Measurements from ENCODE around the gene WDR18.

WDR18 gene

DNA sequence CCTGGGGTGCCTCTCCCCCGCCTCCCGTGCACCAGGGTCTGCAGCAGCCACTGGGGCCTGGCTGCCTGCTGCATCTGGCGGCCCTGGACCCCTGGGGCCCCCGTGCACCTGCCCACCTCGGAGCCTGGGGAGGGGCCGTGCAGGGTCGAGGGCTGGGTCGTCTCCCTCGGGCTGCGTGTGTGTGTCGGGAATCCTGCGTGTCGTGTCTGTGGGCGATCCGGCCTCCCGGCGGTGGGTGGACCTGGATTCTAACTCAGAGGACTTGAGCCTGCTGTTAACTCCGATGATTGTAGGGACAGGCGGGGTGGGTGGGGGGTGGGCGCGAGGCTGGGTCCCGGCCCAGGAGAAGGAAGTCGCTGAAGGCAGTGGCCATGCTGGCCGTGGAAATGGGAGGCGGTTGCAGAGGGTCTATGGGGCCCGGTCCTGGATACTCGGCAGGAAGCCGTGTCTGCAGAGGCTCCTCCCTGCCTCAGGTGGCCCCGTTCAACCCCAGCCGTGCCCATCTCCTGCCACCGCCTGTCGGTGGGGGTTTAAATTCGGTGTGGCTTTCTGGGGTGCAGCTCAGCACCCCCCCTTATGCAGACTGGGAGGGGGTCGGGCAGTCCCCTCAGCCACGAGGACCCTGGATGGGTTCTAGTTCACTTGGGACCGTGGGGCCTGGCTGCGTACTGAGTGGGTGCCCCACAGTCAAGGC lies 9.4 kb upstream of the WDR18 start:
- H3K4me2 ChIP-seq (ENCODE audit: low read depth, low read length), result no peak overlapping the region
- H3K27me3 ChIP-seq (replicated peaks; ENCODE audit: insufficient read depth, low read length), result no peaks in the 10 kb centered on the region
- no peaks in the 10 kb centered on the region for H3K79me2 ChIP-seq (ENCODE audit: low read length)
- H4K20me1 ChIP-seq (ENCODE audit: insufficient read depth, low read length), result no peaks in the 10 kb centered on the region
- no peaks in the 10 kb centered on the region for H3K4me1 ChIP-seq (ENCODE audit: low read length)
- H3F3A ChIP-seq (ENCODE audit: insufficient read depth, low read length), result no peaks in the 10 kb centered on the region
- H2AFZ ChIP-seq (ENCODE audit: low read length), result no peak overlapping the region
- TF ChIP-seq CTCF (IDR thresholded peaks at IDR 0.05; ENCODE audit: low read length) (no peak), EZH2phosphoT487 (IDR thresholded peaks at IDR 0.05; ENCODE audit: low read length) (no peak), EZH2 (optimal IDR thresholded peaks at IDR 0.05; ENCODE audit: low read depth, low read length) (no peak)
- H3K9ac ChIP-seq (ENCODE audit: low read length), result no peak overlapping the region
- H3K27ac ChIP-seq (ENCODE audit: low read length), result no peak overlapping the region
- DNase-seq, result no peak
- no peaks in the 10 kb centered on the region for H3K9me3 ChIP-seq (replicated peaks; ENCODE audit: insufficient read depth, low read length)
- H3K36me3 ChIP-seq (replicated peaks; ENCODE audit: insufficient read depth, low read length), result peaks cover 9% of the 10 kb centered on the region
- H3K4me3 ChIP-seq (ENCODE audit: low read length), result no peak overlapping the region
- H3K9me2 ChIP-seq (replicated peaks; ENCODE audit: insufficient read depth, low read length), result no peaks in the 10 kb centered on the region

- no peak overlapping the region for H3K27ac ChIP-seq (ENCODE audit: low read length)
- no peak for DNase-seq
- TF ChIP-seq EZH2 (optimal IDR thresholded peaks at IDR 0.05; ENCODE audit: low read depth, low read length), result no peak
- TF ChIP-seq EZH2phosphoT487 (IDR thresholded peaks at IDR 0.05; ENCODE audit: low read length), result no peak
- TF ChIP-seq CTCF (IDR thresholded peaks at IDR 0.05; ENCODE audit: low read length), result no peak
These were observed 7.7 kb upstream of the WDR18 start for GRCh38 chr19:976476-976875.

DNA sequence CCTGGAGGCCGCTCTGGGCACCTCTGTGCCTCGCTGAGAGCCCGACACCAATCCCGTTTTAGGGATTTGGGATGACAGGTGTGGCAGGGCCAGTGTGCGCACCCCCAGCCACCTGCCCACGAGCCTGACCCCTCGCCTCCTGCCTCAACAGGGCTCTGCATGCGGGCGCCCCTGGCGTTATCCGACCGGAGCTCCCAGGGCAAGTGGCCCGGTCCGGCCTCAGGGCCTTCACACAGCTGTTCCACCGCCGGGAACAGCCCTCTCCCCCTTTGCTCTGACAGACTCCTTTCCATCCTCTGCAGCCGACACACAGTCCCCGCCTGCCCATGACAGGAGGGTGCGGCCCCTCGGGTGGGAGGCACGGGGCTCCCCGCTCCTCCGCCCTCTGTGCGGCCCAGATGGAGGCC lies 7.1 kb upstream of the WDR18 start:
- Histone ChIP-seq H3K4me3 (ENCODE audit: low read length) (no peak overlapping the region), H3K9ac (ENCODE audit: low read length) (no peak overlapping the region), H3K4me2 (ENCODE audit: low read depth, low read length) (no peak overlapping the region), H3K9me3 (replicated peaks; ENCODE audit: insufficient read depth, low read length) (no peaks in the 10 kb centered on the region), H3K27ac (ENCODE audit: low read length) (no peak overlapping the region), H3K79me2 (ENCODE audit: low read length) (no peaks in the 10 kb centered on the region), H3K27me3 (replicated peaks; ENCODE audit: insufficient read depth, low read length) (no peaks in the 10 kb centered on the region), H4K20me1 (ENCODE audit: insufficient read depth, low read length) (no peaks in the 10 kb centered on the region), H3K9me2 (replicated peaks; ENCODE audit: insufficient read depth, low read length) (no peaks in the 10 kb centered on the region), H2AFZ (ENCODE audit: low read length) (no peak overlapping the region), H3F3A (ENCODE audit: insufficient read depth, low read length) (no peaks in the 10 kb centered on the region), H3K4me1 (ENCODE audit: low read length) (no peaks in the 10 kb centered on the region), H3K36me3 (replicated peaks; ENCODE audit: insufficient read depth, low read length) (no peaks in the 10 kb centered on the region)
- TF ChIP-seq CTCF (IDR thresholded peaks at IDR 0.05; ENCODE audit: low read length), result no peak
- TF ChIP-seq EZH2phosphoT487 (IDR thresholded peaks at IDR 0.05; ENCODE audit: low read length), result no peak
- no peak for DNase-seq

More at GRCh38 chr19:976476-976875, 7.7 kb upstream of the WDR18 start:
- Histone ChIP-seq H4K20me1 (ENCODE audit: insufficient read depth, low read length) (no peaks in the 10 kb centered on the region), H3K27me3 (replicated peaks; ENCODE audit: insufficient read depth, low read length) (no peaks in the 10 kb centered on the region), H3K36me3 (replicated peaks; ENCODE audit: insufficient read depth, low read length) (no peaks in the 10 kb centered on the region), H3K9ac (ENCODE audit: low read length) (no peak overlapping the region), H3K4me2 (ENCODE audit: low read depth, low read length) (no peak overlapping the region), H3K79me2 (ENCODE audit: low read length) (no peaks in the 10 kb centered on the region), H3K4me3 (ENCODE audit: low read length) (no peak overlapping the region), H3K9me3 (replicated peaks; ENCODE audit: insufficient read depth, low read length) (no peaks in the 10 kb centered on the region), H2AFZ (ENCODE audit: low read length) (no peak overlapping the region), H3K9me2 (replicated peaks; ENCODE audit: insufficient read depth, low read length) (no peaks in the 10 kb centered on the region), H3F3A (ENCODE audit: insufficient read depth, low read length) (no peaks in the 10 kb centered on the region), H3K4me1 (ENCODE audit: low read length) (no peaks in the 10 kb centered on the region)

All from MM.1S (cell line).